HCT116 (cell line): ENCODE measurements around the gene IRGQ. TPM values are rescaled to one million over a fixed set of nuclear protein-coding genes. Genes with fewer than 3 reads are reported as not detected.

Experiments
- ATAC-seq: fragments of 200-7000 bp; cut with Tn5 transposase; 2 replicates; pipeline ENCODE4 v1.9.1; 2020; ENCODE audit warnings: mild to moderate bottlenecking, moderate library complexity
- BruUV-seq: library from RNA; stranded (reverse); fragments of 400-500 nt; replicated peaks from 2 replicates; lab custom pipeline; 2021; lab: Mats Ljungman, UMichigan
- CTCF ChIA-PET: fragments of 300-600 bp; sonication (Branson Sonifier 250); formaldehyde crosslinking; loops from one replicate; lab custom pipeline; 2021; ENCODE audit warnings: antibody characterized with exemption; lab: Charles Lee
- POLR2A ChIA-PET: fragments of 300-600, 350-600 bp; sonication (Branson Sonifier 250); formaldehyde crosslinking; loops from one replicate; lab custom pipeline; 2021; ENCODE audit warnings: antibody characterized with exemption; lab: Charles Lee
- RAD21 ChIA-PET, 2 experiments: fragments of 300-600 bp; sonication (Branson Sonifier 250); formaldehyde crosslinking; loops; one replicate each; lab custom pipeline; 2023; ENCODE audit warnings: low total read pairs in 2 of 2; ENCODE audit not compliant: uncharacterized antibody in 2 of 2, unreplicated experiment in 2 of 2, low non-redundant PET in 1 of 2; lab: Charles Lee
- DNase-seq: peaks from one replicate; pipeline ENCODE4 v3.0.0-alpha.2; 2010; ENCODE audit warnings: low read depth, low spot score
- H2AFZ ChIP-seq: fragments of 200-600 bp; shearing (Covaris generic), sonication (generic); 2 replicates; pipeline ENCODE4 v1.6.1; 2017; ENCODE audit warnings: low read depth, mixed run types, mixed read lengths, antibody characterized with exemption, low read length; ENCODE audit not compliant: poor library complexity, severe bottlenecking
- H3K27ac ChIP-seq: 2 replicates; pipeline ENCODE4 v1.5.1; 2012; ENCODE audit warnings: low read depth, low read length
- H3K27me3 ChIP-seq: fragments of 200-600 bp; sonication (generic); 2 replicates; pipeline ENCODE4 v1.6.1; 2016; ENCODE audit warnings: mixed run types, low read length, mixed read lengths; ENCODE audit not compliant: insufficient read depth
- H3K36me3 ChIP-seq, 2 experiments: fragments of 200-500 bp in 1 of 2; fragments of 200-600 bp in 1 of 2; sonication (Bioruptor generic) in 1 of 2; sonication (generic) in 1 of 2; 2 replicates each; pipeline versions ENCODE4 v1.5.1 to v1.6.1; 2014 to 2016; ENCODE audit warnings: low read length in 2 of 2, inconsistent platforms in 1 of 2, mixed read lengths in 1 of 2, mixed run types in 1 of 2; ENCODE audit not compliant: insufficient read depth in 2 of 2, control insufficient read depth in 1 of 2
- H3K4me1 ChIP-seq, 2 experiments: fragments of 200-600 bp in 1 of 2; sonication (generic) in 1 of 2; 2 replicates each; pipeline versions ENCODE4 v1.5.1 to v1.6.1; 2012 to 2017; ENCODE audit warnings: low read length in 2 of 2, inconsistent platforms in 1 of 2, mild to moderate bottlenecking in 1 of 2, mixed read lengths in 1 of 2, mixed run types in 1 of 2, moderate library complexity in 1 of 2; ENCODE audit not compliant: insufficient read depth in 2 of 2, control insufficient read depth in 1 of 2
- H3K4me2 ChIP-seq: fragments of 200-600 bp; sonication (generic); 2 replicates; pipeline ENCODE4 v1.6.1; 2017; ENCODE audit warnings: mixed run types, low read length, mixed read lengths
- H3K4me3 ChIP-seq, 2 experiments: fragments of 200-600 bp in 1 of 2; sonication (generic) in 1 of 2; replicated peaks in 1 of 2; 2 replicates each; pipeline ENCODE4 v1.5.1; 2011 to 2016; ENCODE audit warnings: low read length in 2 of 2, control low read depth in 1 of 2, low read depth in 1 of 2, mild to moderate bottlenecking in 1 of 2, mixed read lengths in 1 of 2, mixed run types in 1 of 2
- H3K79me2 ChIP-seq: fragments of 200-600 bp; sonication (generic); 2 replicates; pipeline ENCODE4 v1.6.1; 2017; ENCODE audit warnings: mild to moderate bottlenecking, mixed run types, low read length, moderate library complexity, mixed read lengths; ENCODE audit not compliant: insufficient read depth
- H3K9ac ChIP-seq: fragments of 200-600 bp; sonication (generic); 2 replicates; pipeline ENCODE4 v1.6.1; 2016; ENCODE audit warnings: low read length, mixed read lengths
- H3K9me2 ChIP-seq: fragments of 200-600 bp; sonication (generic), shearing (Covaris generic); 2 replicates; pipeline ENCODE4 v1.6.1; 2017; ENCODE audit warnings: mixed run types, mild to moderate bottlenecking, moderate library complexity; ENCODE audit not compliant: insufficient read depth
- H3K9me3 ChIP-seq, 2 experiments: fragments of 200-500 bp in 1 of 2; fragments of 200-600 bp in 1 of 2; sonication (Bioruptor generic) in 1 of 2; sonication (generic) in 1 of 2; 2 replicates each; pipeline ENCODE4 v1.6.1; 2014 to 2017; ENCODE audit warnings: low read length in 2 of 2, mixed read lengths in 2 of 2, inconsistent platforms in 1 of 2, low read depth in 1 of 2, mild to moderate bottlenecking in 1 of 2, mixed run types in 1 of 2, moderate library complexity in 1 of 2; ENCODE audit not compliant: control insufficient read depth in 1 of 2, insufficient read depth in 1 of 2
- H4K20me1 ChIP-seq: fragments of 200-600 bp; sonication (generic), shearing (Covaris generic); 2 replicates; pipeline ENCODE4 v1.6.1; 2017; ENCODE audit warnings: mixed run types, mild to moderate bottlenecking, moderate library complexity; ENCODE audit not compliant: insufficient read depth
- CBX3 ChIP-seq: IDR thresholded peaks from 2 replicates; pipeline ENCODE4 v1.6.1; 2012; ENCODE audit warnings: low read depth
- ELF1 ChIP-seq: IDR thresholded peaks from 2 replicates; pipeline ENCODE4 v1.6.1; 2012; ENCODE audit warnings: low read depth, borderline replicate concordance
- MAX ChIP-seq: IDR thresholded peaks from 2 replicates; pipeline ENCODE4 v1.6.1; 2012
- REST ChIP-seq: IDR thresholded peaks from 2 replicates; pipeline ENCODE4 v1.6.1; 2012; ENCODE audit warnings: low read depth
- TCF7L2 ChIP-seq: IDR thresholded peaks from 2 replicates; pipeline ENCODE4 v1.7.0; 2011; ENCODE audit warnings: borderline replicate concordance, inconsistent platforms; ENCODE audit not compliant: insufficient read depth, insufficient read length; ENCODE audit errors: extremely low read depth
- ZNF274 ChIP-seq: fragments of 200-500 bp; sonication (Bioruptor generic); IDR thresholded peaks from 2 replicates; pipeline ENCODE4 v1.6.1; 2014; ENCODE audit warnings: mild to moderate bottlenecking, low read depth, low read length, inconsistent platforms
- intact Hi-C: fragments of 100-400 bp; cut with micrococcal nuclease; formaldehyde crosslinking; loops from 2 replicates; pipeline ENCODE4 v1.10.0; 2022
- total RNA-seq: library from RNA; stranded (reverse); gene quantifications from one replicate; pipeline ENCODE4 v1.2.1, GENCODE V29; 2021; ENCODE audit not compliant: unreplicated experiment

Gene IRGQ
- total RNA-seq, 1 experiment from 2014 or later, result 14.6 TPM

GRCh38 chr19:43643326-43643725, 47.4 kb upstream of the IRGQ start:
- CTCF ChIA-PET, result interaction anchor here (1.1 to 1.8 kb wide), 2 partner anchors 9 to 25 kb away, joined by 3 to 4 read pairs; no protein-coding TSS in a partner anchor
- Histone ChIP-seq H3K9me2 (no peaks in the 10 kb centered on the region), H3K9me3 (no peaks in the 10 kb centered on the region), H2AFZ (no peak overlapping the region), H3K4me2 (no peak overlapping the region), H3K36me3 (peaks cover 1 to 14% of the 10 kb centered on the region in 2 experiments; a peak in 2 of 4 replicates), H3K4me3 (no peak overlapping the region), H4K20me1 (no peaks in the 10 kb centered on the region), H3K27me3 (peaks cover 7% of the 10 kb centered on the region; the same call in 1 of the 2 replicates), H3K79me2 (no peaks in the 10 kb centered on the region), H3K4me1 (peaks cover 10 to 16% of the 10 kb centered on the region in 2 experiments), H3K9ac (no peak overlapping the region), H3K27ac (no peak overlapping the region)
- no peak for DNase-seq
- no TSS peak for BruUV-seq
- ATAC-seq, result no peak
- intact Hi-C loops, result no loop called here
- RAD21 ChIA-PET, result no interaction called here
- POLR2A ChIA-PET, result no interaction called here
- TF ChIP-seq MAX, result no peak
- no peak for TF ChIP-seq REST
- TF ChIP-seq ZNF274, result no peak
- TF ChIP-seq TCF7L2, result no peak
- no peak for TF ChIP-seq ELF1
- no peak for TF ChIP-seq CBX3
